ENCODE results near the gene AP2A1.

AP2A1 gene

DNA sequence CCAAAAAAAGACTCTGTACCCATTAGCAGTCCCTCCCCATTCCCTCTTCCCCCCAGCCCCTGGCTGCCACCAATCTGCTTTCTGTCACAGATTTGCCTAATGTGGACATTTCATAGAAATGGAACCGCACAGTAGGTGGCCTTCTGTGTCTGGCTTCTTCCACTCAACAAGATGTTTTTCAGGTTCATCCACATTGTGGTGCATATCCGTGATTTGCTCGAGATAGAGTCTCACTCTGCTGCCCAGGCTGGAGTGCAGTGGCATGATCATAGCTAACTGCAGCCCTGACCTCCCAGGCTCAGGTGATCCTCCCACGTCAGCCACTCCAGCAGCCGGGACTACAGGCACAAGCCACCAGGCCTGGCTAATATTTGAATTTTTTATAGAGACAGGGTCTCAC lies 20.9 kb downstream of the AP2A1 start:
- no peaks in the 10 kb centered on the region for H3K27me3 Mint-ChIP-seq
- H3K27ac Mint-ChIP-seq (ENCODE audit: low read depth): peak overlapping the region; percentile 73
- peaks cover 25% of the 10 kb centered on the region for H3K36me3 Mint-ChIP-seq (ENCODE audit: insufficient read depth)
- no peaks in the 10 kb centered on the region for H3K9me3 Mint-ChIP-seq
- ATAC-seq (replicated peaks; ENCODE audit: extremely low read depth, poor library complexity, severe bottlenecking): no peak
- peaks cover 21% of the 10 kb centered on the region for H3K4me1 Mint-ChIP-seq
- no peak overlapping the region for H3K4me3 Mint-ChIP-seq
- no peak for DNase-seq (ENCODE audit: low spot score in 2 of 2)

DNA sequence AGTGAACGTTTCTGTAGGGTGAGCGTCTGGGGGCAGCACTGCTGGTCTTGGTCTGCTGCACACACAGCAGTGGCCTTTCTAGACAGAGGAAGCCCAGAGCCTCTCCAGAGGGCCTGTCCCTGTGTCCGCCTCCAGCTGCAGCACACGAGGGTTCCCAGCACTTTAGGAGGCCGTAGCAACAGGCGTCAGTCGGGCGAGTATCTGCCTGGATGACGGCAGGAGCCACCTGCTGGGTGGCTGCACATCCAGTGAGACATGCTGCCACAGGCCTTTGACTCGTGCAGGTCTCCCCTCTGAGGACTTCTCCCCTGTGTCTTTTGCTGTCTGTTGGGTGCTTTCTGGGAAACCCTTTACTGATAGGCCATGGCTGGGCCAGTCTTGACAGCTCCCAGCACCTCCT lies 22.1 kb downstream of the AP2A1 start:
- Mint-ChIP-seq H3K9me3 (no peaks in the 10 kb centered on the region), H3K4me1 (peaks cover 21% of the 10 kb centered on the region), H3K4me3 (no peak overlapping the region), H3K27me3 (no peaks in the 10 kb centered on the region), H3K36me3 (ENCODE audit: insufficient read depth) (peaks cover 28% of the 10 kb centered on the region), H3K27ac (ENCODE audit: low read depth) (peak overlapping the region; percentile 73)
- DNase-seq (ENCODE audit: low spot score in 2 of 2): no peak
- ATAC-seq (replicated peaks; ENCODE audit: extremely low read depth, poor library complexity, severe bottlenecking): no peak

DNA sequence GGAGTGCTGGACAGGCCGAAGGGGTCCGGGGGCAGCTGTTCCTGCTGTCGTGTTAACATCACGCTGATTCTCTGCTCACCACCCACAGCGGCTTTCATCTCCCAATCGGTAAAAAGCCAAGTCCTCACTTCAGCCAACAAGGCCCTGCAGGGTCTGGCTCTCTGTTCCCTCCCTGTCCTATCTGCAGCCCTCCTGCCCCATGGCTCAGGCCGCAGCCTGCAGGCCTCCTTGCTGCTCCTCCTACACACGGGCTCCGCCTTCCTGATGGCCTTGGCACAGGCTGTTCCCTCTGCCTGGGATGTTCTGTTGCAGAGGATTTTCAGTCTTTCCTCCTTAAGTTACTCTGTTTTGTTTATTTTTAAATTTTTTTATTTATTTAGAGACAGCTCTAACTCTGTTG lies 24.1 kb downstream of the AP2A1 start:
- ATAC-seq (replicated peaks; ENCODE audit: extremely low read depth, poor library complexity, severe bottlenecking) (no peak), DNase-seq (ENCODE audit: low spot score in 2 of 2) (no peak)
- H3K27ac Mint-ChIP-seq (ENCODE audit: low read depth): no peak overlapping the region
- no peaks in the 10 kb centered on the region for H3K9me3 Mint-ChIP-seq
- H3K4me1 Mint-ChIP-seq: peaks cover 12% of the 10 kb centered on the region
- no peak overlapping the region for H3K4me3 Mint-ChIP-seq
- peaks cover 38% of the 10 kb centered on the region for H3K36me3 Mint-ChIP-seq (ENCODE audit: insufficient read depth)
- no peaks in the 10 kb centered on the region for H3K27me3 Mint-ChIP-seq

DNA sequence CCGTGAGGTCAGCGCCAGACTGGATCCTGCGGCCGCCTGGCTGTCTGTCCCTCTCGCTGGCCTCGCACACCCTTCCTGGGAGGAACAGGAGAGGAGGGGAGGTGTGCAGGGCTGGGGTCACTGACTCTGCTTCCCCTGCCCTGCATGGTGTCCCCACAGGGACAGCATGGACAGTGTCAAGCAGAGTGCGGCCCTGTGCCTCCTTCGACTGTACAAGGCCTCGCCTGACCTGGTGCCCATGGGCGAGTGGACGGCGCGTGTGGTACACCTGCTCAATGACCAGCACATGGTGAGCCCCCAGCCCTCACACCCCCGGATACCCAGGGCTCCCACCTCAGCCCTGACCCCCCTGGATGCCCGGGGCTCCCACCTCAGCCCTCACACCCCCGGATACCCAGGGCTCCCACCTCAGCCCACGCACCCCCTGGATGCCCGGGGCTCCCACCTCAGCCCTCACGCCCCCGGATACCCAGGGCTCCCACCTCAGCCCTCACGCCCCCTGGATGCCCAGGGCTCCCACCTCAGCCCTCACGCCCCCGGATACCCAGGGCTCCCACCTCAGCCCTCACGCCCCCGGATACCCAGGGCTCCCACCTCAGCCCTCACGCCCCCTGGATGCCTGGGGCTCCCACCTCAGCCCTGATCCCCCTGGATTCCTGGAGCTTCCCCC lies 25.1 kb downstream of the AP2A1 start:
- DNase-seq (ENCODE audit: low spot score in 2 of 2) (no peak), ATAC-seq (replicated peaks; ENCODE audit: extremely low read depth, poor library complexity, severe bottlenecking) (no peak)
- no peaks in the 10 kb centered on the region for H3K9me3 Mint-ChIP-seq
- H3K4me3 Mint-ChIP-seq: no peak overlapping the region
- no peak overlapping the region for H3K27ac Mint-ChIP-seq (ENCODE audit: low read depth)
- H3K36me3 Mint-ChIP-seq (ENCODE audit: insufficient read depth): peaks cover 41% of the 10 kb centered on the region
- peaks cover 5% of the 10 kb centered on the region for H3K4me1 Mint-ChIP-seq
- H3K27me3 Mint-ChIP-seq: no peaks in the 10 kb centered on the region

DNA sequence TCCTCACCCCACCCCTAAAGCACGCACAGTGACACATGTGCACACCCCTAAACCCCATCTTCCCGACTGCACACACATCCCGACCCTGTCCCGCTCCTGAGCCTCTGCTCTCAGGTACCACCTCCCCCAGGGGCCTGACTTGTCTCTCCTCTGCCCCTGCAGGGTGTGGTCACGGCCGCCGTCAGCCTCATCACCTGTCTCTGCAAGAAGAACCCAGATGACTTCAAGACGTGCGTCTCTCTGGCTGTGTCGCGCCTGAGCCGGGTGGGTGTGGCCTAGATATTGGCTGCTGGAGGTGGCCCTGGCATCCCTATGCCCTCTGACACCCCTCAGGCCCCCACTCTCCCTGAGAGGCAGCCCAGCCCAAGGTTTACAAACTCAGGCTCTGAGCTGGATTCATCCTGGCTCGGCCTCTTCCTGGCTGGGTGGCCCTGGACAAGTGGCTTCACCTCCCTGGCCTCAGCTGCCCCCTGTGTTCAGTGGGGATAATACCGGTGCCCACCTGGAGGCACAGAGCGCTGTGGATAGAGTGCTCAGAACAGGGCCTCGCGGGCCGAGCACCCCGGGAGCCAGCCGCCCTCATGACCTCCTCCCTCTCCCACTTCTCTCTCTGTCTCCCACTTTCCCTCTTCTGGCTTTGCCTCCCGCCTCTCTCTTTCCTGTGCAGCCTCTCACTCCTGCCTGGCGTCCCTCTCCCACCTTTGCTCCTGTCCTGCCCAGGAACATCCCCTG lies 26.2 kb downstream of the AP2A1 start:
- Mint-ChIP-seq H3K9me3 (no peaks in the 10 kb centered on the region), H3K36me3 (ENCODE audit: insufficient read depth) (peaks cover 39% of the 10 kb centered on the region), H3K4me1 (peaks cover 5% of the 10 kb centered on the region), H3K4me3 (no peak overlapping the region), H3K27me3 (no peaks in the 10 kb centered on the region), H3K27ac (ENCODE audit: low read depth) (peak overlapping the region; percentile 62)
- ATAC-seq (replicated peaks; ENCODE audit: extremely low read depth, poor library complexity, severe bottlenecking): no peak
- DNase-seq (ENCODE audit: low spot score in 2 of 2): no peak

DNA sequence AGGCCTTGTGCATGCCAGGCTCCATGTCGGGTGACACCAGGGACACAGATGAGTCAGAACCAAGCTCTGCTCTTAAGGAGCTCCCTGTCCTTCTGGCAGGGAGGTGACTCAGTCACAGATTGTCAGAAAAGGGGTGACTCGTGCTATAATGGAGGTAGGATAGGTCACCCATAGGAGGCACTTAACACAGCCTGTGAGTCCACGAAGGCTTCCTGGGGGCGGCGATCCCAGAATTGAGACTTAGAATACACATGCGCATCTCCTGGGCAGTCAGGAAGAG lies 26.7 kb downstream of the AP2A1 start:
- Mint-ChIP-seq H3K36me3 (ENCODE audit: insufficient read depth) (peaks cover 43% of the 10 kb centered on the region), H3K9me3 (no peaks in the 10 kb centered on the region), H3K27ac (ENCODE audit: low read depth) (peak overlapping the region; percentile 62), H3K4me1 (peaks cover under 1% of the 10 kb centered on the region), H3K27me3 (no peaks in the 10 kb centered on the region), H3K4me3 (no peak overlapping the region)
- ATAC-seq (replicated peaks; ENCODE audit: extremely low read depth, poor library complexity, severe bottlenecking) (no peak), DNase-seq (ENCODE audit: low spot score in 2 of 2) (no peak)

DNA sequence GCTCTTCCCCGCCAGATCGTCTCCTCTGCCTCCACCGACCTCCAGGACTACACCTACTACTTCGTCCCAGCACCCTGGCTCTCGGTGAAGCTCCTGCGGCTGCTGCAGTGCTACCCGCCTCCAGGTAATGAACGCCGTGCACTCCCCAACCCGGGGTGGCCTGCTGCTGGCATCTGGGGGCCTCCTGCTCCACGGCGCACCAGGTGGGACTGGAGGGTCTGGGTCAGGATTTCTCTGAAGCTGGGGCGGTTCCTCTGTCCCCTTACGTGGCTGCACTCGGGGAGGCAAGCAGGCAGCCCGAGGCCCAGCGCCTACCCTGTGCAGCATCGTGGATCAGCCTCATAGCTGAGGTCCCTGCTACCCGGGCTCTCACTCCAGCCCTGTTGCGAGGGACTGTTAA lies 28.8 kb downstream of the AP2A1 start:
- Mint-ChIP-seq H3K27ac (ENCODE audit: low read depth) (no peak overlapping the region), H3K4me3 (no peak overlapping the region), H3K4me1 (no peaks in the 10 kb centered on the region), H3K36me3 (ENCODE audit: insufficient read depth) (peaks cover 52% of the 10 kb centered on the region), H3K27me3 (no peaks in the 10 kb centered on the region), H3K9me3 (no peaks in the 10 kb centered on the region)
- DNase-seq (ENCODE audit: low spot score in 2 of 2): no peak
- no peak for ATAC-seq (replicated peaks; ENCODE audit: extremely low read depth, poor library complexity, severe bottlenecking)

DNA sequence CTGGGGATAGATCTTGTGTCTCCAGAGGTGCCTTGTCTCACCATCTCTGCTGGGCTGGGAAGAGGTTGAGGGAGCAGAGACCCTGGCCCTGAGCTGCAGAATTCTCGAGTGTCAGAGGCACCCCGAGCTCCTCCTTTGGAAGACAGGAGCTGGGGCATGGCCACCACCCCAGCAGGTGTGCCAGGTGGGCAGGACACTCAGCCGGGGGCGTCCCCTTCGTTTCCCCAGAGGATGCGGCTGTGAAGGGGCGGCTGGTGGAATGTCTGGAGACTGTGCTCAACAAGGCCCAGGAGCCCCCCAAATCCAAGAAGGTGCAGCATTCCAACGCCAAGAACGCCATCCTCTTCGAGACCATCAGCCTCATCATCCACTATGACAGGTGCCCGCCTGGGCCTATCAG lies 31.8 kb downstream of the AP2A1 start:
- Mint-ChIP-seq H3K4me3 (no peak overlapping the region), H3K27ac (ENCODE audit: low read depth) (no peak overlapping the region)

DNA sequence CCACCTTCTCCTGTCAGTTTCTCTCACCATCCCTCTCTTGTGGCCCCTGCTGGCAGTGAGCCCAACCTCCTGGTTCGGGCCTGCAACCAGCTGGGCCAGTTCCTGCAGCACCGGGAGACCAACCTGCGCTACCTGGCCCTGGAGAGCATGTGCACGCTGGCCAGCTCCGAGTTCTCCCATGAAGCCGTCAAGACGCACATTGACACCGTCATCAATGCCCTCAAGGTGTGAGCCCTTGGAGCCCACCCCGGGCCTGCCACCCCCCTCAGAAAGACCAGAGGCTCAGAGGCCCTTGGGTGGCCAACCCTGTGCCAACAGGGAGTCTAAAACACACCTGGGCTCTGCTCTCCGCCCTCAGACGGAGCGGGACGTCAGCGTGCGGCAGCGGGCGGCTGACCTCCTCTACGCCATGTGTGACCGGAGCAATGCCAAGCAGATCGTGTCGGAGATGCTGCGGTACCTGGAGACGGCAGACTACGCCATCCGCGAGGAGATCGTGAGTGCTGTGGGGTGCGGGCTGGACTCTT lies 32.5 kb downstream of the AP2A1 start:
- Mint-ChIP-seq H3K4me1 (no peaks in the 10 kb centered on the region), H3K27ac (ENCODE audit: low read depth) (no peak overlapping the region), H3K4me3 (no peak overlapping the region), H3K27me3 (no peaks in the 10 kb centered on the region), H3K9me3 (no peaks in the 10 kb centered on the region), H3K36me3 (ENCODE audit: insufficient read depth) (peaks cover 40% of the 10 kb centered on the region)
- DNase-seq (ENCODE audit: low spot score in 2 of 2) (no peak), ATAC-seq (replicated peaks; ENCODE audit: extremely low read depth, poor library complexity, severe bottlenecking) (no peak)

More for the DNA sequence above, 31.8 kb downstream of the AP2A1 start:
- Mint-ChIP-seq H3K4me1 (no peaks in the 10 kb centered on the region), H3K27me3 (no peaks in the 10 kb centered on the region), H3K36me3 (ENCODE audit: insufficient read depth) (peaks cover 40% of the 10 kb centered on the region), H3K9me3 (no peaks in the 10 kb centered on the region)
- no peak for DNase-seq (ENCODE audit: low spot score in 2 of 2)
- ATAC-seq (replicated peaks; ENCODE audit: extremely low read depth, poor library complexity, severe bottlenecking): no peak

DNA sequence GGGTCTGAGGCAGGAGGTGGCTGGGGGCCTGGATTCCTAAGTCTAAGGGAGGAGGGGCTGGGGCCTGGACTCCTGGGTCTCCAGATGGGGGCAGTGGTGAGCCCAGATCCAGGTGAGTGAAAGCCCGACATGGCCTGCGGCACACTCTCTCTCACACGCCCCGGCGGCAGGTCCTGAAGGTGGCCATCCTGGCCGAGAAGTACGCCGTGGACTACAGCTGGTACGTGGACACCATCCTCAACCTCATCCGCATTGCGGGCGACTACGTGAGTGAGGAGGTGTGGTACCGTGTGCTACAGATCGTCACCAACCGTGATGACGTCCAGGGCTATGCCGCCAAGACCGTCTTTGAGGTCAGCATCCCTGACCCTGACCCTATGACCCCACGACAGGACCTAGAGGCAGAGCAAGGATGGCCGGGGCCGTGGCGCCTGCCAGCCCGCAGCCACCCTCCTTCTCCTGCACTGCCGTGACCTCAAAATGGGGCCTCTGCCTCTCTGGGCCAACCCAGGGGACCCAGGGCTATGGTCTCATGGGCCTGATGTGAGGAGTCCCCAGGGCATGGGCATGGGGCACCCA lies 33.1 kb downstream of the AP2A1 start:
- H3K27me3 Mint-ChIP-seq: no peaks in the 10 kb centered on the region
- no peak overlapping the region for H3K4me3 Mint-ChIP-seq
- H3K4me1 Mint-ChIP-seq: no peaks in the 10 kb centered on the region
- peaks cover 39% of the 10 kb centered on the region for H3K36me3 Mint-ChIP-seq (ENCODE audit: insufficient read depth)
- DNase-seq (ENCODE audit: low spot score in 2 of 2) (no peak), ATAC-seq (replicated peaks; ENCODE audit: extremely low read depth, poor library complexity, severe bottlenecking) (no peak)
- H3K9me3 Mint-ChIP-seq: no peaks in the 10 kb centered on the region
- H3K27ac Mint-ChIP-seq (ENCODE audit: low read depth): no peak overlapping the region

DNA sequence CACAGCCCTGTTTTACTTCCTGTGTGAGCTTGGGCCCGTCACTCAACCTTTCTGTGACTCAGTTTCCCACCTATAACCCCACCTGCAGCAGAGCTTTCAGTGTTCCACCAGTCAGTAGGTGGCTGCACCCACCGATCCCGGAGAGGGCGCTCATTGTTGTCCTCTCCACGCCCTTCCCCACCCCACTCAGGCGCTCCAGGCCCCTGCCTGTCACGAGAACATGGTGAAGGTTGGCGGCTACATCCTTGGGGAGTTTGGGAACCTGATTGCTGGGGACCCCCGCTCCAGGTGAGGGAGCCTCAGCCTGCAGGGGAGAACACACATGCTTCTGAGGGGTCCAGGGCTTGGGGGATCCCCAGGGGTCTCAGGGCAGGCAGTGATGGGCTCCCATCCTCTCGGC lies 34.0 kb downstream of the AP2A1 start:
- DNase-seq (ENCODE audit: low spot score in 2 of 2) (no peak), ATAC-seq (replicated peaks; ENCODE audit: extremely low read depth, poor library complexity, severe bottlenecking) (no peak)
- H3K27me3 Mint-ChIP-seq: no peaks in the 10 kb centered on the region
- H3K27ac Mint-ChIP-seq (ENCODE audit: low read depth): no peak overlapping the region
- no peak overlapping the region for H3K4me3 Mint-ChIP-seq
- H3K36me3 Mint-ChIP-seq (ENCODE audit: insufficient read depth): peaks cover 34% of the 10 kb centered on the region
- no peaks in the 10 kb centered on the region for H3K4me1 Mint-ChIP-seq
- H3K9me3 Mint-ChIP-seq: no peaks in the 10 kb centered on the region

DNA sequence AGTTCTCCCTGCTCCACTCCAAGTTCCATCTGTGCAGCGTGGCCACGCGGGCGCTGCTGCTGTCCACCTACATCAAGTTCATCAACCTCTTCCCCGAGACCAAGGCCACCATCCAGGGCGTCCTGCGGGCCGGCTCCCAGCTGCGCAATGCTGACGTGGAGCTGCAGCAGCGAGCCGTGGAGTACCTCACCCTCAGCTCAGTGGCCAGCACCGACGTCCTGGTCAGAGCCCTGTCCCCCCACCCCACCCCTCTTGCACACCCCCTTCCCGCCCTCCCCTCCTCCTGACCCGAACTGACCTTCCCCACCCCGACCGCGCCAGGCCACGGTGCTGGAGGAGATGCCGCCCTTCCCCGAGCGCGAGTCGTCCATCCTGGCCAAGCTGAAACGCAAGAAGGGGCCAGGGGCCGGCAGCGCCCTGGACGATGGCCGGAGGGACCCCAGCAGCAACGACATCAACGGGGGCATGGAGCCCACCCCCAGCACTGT lies 34.6 kb downstream of the AP2A1 start:
- Mint-ChIP-seq H3K27me3 (no peaks in the 10 kb centered on the region), H3K27ac (ENCODE audit: low read depth) (no peak overlapping the region), H3K36me3 (ENCODE audit: insufficient read depth) (peaks cover 33% of the 10 kb centered on the region), H3K4me1 (no peaks in the 10 kb centered on the region), H3K9me3 (no peaks in the 10 kb centered on the region), H3K4me3 (no peak overlapping the region)
- ATAC-seq (replicated peaks; ENCODE audit: extremely low read depth, poor library complexity, severe bottlenecking) (no peak), DNase-seq (ENCODE audit: low spot score in 2 of 2) (no peak)
